ENCODE data around the gene MMP25.

MMP25 gene

GRCh38 chr16:3096362-3096761 lies 50.0 kb downstream of the MMP25 start:
- DNase-seq (ENCODE audit: low read depth) = no peak

- DNase-seq (ENCODE audit: low read depth) = no peak
Measured at GRCh38 chr16:3097266-3097665, 50.9 kb downstream of the MMP25 start.

GRCh38 chr16:3098459-3099394 lies 52.4 kb downstream of the MMP25 start, which contains the start of gene ZSCAN10:
ZSCAN10 (minus strand) TSS chr16:3099294; CDS start chr16:3092937, 6,357 bp downstream.
- no peak for DNase-seq (ENCODE audit: low read depth)

- no peak for DNase-seq (ENCODE audit: low read depth)
Measured at GRCh38 chr16:3099395-3099731, 53.0 kb downstream of the MMP25 start.

GRCh38 chr16:3099732-3100499 lies 53.6 kb downstream of the MMP25 start:
- peak; percentile 92 for DNase-seq (ENCODE audit: low read depth)

GRCh38 chr16:3101018-3101840 lies 54.9 kb downstream of the MMP25 start:
- DNase-seq (ENCODE audit: low read depth) = peak; percentile 42

- DNase-seq (ENCODE audit: low read depth) = no peak
Measured at GRCh38 chr16:3101841-3102470, 55.6 kb downstream of the MMP25 start.

- DNase-seq (ENCODE audit: low read depth) = peak; percentile 87
Measured at GRCh38 chr16:3106205-3106928, 60.0 kb downstream of the MMP25 start.

Measured in EH (cell line).